CD4-positive, alpha-beta T cell treated with Interleukin-12 subunit alpha and Interleukin-12 subunit beta, for 1 hour (primary cell): ENCODE measurements around the gene EXOC4.

Experiments used
- DNase-seq: peaks from one replicate; pipeline ENCODE4 v3.0.0-alpha.2; 2020

The EXOC4 gene

GRCh38 chr7:133371616-133372015 is 118.7 kb downstream of the EXOC4 start:
- DNase-seq, result no peak

- no peak for DNase-seq
Observed at GRCh38 chr7:133372337-133372736, 119.5 kb downstream of the EXOC4 start.

GRCh38 chr7:133376514-133376913 is 123.6 kb downstream of the EXOC4 start:
- DNase-seq, result no peak

GRCh38 chr7:133381965-133382364 is 129.1 kb downstream of the EXOC4 start:
- DNase-seq, result no peak

GRCh38 chr7:133382775-133383559 is 130.1 kb downstream of the EXOC4 start:
- no peak for DNase-seq

- no peak for DNase-seq
Observed at GRCh38 chr7:133386205-133386604, 133.3 kb downstream of the EXOC4 start.

- DNase-seq, result no peak
Observed at GRCh38 chr7:133389727-133390126, 136.8 kb downstream of the EXOC4 start.

- no peak for DNase-seq
Observed at GRCh38 chr7:133391206-133391605, 138.3 kb downstream of the EXOC4 start.

- no peak for DNase-seq
Observed at GRCh38 chr7:133394369-133394768, 141.5 kb downstream of the EXOC4 start.

- no peak for DNase-seq
Observed at GRCh38 chr7:133395551-133395950, 142.7 kb downstream of the EXOC4 start.

- DNase-seq, result no peak
Observed at GRCh38 chr7:133398506-133398905, 145.6 kb downstream of the EXOC4 start.

- DNase-seq, result no peak
Observed at GRCh38 chr7:133401225-133401624, 148.3 kb downstream of the EXOC4 start.

GRCh38 chr7:133408212-133408611 is 155.3 kb downstream of the EXOC4 start:
- DNase-seq, result no peak

GRCh38 chr7:133409421-133409820 is 156.5 kb downstream of the EXOC4 start:
- no peak for DNase-seq

GRCh38 chr7:133409966-133410365 is 157.1 kb downstream of the EXOC4 start:
- DNase-seq, result no peak

GRCh38 chr7:133411395-133411794 is 158.5 kb downstream of the EXOC4 start:
- DNase-seq, result no peak

GRCh38 chr7:133412942-133413341 is 160.1 kb downstream of the EXOC4 start:
- no peak for DNase-seq

GRCh38 chr7:133419041-133419440 is 166.2 kb downstream of the EXOC4 start:
- no peak for DNase-seq

GRCh38 chr7:133423618-133424017 is 170.7 kb downstream of the EXOC4 start:
- DNase-seq, result no peak

- no peak for DNase-seq
Observed at GRCh38 chr7:133428326-133428725, 175.4 kb downstream of the EXOC4 start.

GRCh38 chr7:133428876-133429275 is 176.0 kb downstream of the EXOC4 start:
- no peak for DNase-seq

GRCh38 chr7:133429371-133429770 is 176.5 kb downstream of the EXOC4 start:
- no peak for DNase-seq

GRCh38 chr7:133431134-133431724 is 178.4 kb downstream of the EXOC4 start:
- no peak for DNase-seq

GRCh38 chr7:133433165-133433812 is 180.4 kb downstream of the EXOC4 start:
- DNase-seq, result no peak
